Uterus (tissue), 2 donors: Measurements from ENCODE around the gene THRAP3.

Experiments used
- CTCF ChIP-seq, 4 experiments: fragments of 200-600 bp in 2 of 4; fragments of 450-650 bp in 2 of 4; sonication (generic) in 2 of 4; IDR thresholded peaks; one replicate each; pipeline ENCODE4 v1.5.1; 2016 to 2019; ENCODE audit warnings: antibody characterized with exemption in 4 of 4, mild to moderate bottlenecking in 2 of 4, moderate library complexity in 1 of 4
- POLR2A ChIP-seq, 2 donors: fragments of 450-650 bp; IDR thresholded peaks; one replicate each; pipeline ENCODE4 v1.6.1; 2016; ENCODE audit warnings: antibody characterized with exemption in 2 of 2, mild to moderate bottlenecking in 1 of 2, moderate library complexity in 1 of 2

DNA sequence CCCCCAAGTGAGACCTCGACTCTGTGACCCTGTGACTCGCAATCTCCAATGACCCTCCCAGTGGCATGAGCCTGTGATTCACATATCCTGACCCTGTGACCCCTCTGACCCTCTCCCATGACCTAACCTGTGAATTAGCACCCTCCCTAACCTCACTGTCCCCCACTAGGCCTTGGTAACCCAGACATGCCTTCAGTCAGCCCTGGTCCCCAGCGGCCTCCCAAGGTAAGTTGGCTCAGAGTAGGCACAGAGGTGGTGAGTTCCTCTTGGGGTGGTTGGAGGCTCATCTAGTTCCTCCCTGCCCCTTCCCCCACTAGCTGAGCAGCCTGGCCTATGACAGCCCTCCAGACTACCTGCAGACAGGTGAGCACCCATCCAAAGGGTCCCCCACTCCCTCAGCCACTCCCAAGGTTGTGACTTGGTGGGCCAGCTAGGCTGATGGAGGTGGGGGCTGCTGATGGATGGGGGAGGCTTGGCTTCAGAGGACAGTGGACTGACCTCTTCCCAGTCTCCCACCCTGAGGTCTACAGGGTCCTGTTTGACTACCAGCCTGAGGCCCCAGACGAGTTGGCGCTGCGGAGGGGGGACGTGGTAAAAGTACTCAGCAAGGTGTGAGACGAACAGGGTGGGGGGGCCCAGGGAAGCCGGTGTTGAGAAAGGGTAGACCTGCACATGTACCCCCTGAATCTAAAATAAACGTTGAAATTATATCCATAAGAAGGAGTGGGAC lies 83.5 kb downstream of the THRAP3 start:
- TF ChIP-seq CTCF (IDR thresholded peaks at IDR 0.05): no peak
- no peak for TF ChIP-seq POLR2A (IDR thresholded peaks at IDR 0.05)
